GM08714 (cell line): ENCODE data around the gene MDM2.

ENCODE experiments used
- H3K4me3 ChIP-seq: fragments of 200-500 bp; sonication (Bioruptor generic); 2 replicates; pipeline ENCODE4 v1.5.1; 2014; ENCODE audit warnings: mild to moderate bottlenecking, low read length, inconsistent platforms
- ZNF274 ChIP-seq: IDR thresholded peaks from 2 replicates; pipeline ENCODE4 v1.6.1; 2012; ENCODE audit warnings: mild to moderate bottlenecking, low read depth, low read length

MDM2 gene

GRCh38 chr12:68877583-68877982 lies 69.6 kb downstream of the MDM2 start:
- TF ChIP-seq ZNF274 = no peak
- H3K4me3 ChIP-seq = no peak overlapping the region

GRCh38 chr12:68878283-68878682 lies 70.3 kb downstream of the MDM2 start:
- no peak for TF ChIP-seq ZNF274

GRCh38 chr12:68878846-68879245 lies 70.9 kb downstream of the MDM2 start:
- no peak for TF ChIP-seq ZNF274
- no peak overlapping the region for H3K4me3 ChIP-seq

More at GRCh38 chr12:68878283-68878682, 70.3 kb downstream of the MDM2 start:
- no peak overlapping the region for H3K4me3 ChIP-seq

- no peak overlapping the region for H3K4me3 ChIP-seq
- no peak for TF ChIP-seq ZNF274
Observed at GRCh38 chr12:68880660-68881325, 72.8 kb downstream of the MDM2 start.

- no peak for TF ChIP-seq ZNF274
- no peak overlapping the region for H3K4me3 ChIP-seq
Observed at GRCh38 chr12:68882251-68882964, 74.4 kb downstream of the MDM2 start.

GRCh38 chr12:68883151-68883550 lies 75.2 kb downstream of the MDM2 start:
- no peak overlapping the region for H3K4me3 ChIP-seq
- TF ChIP-seq ZNF274 = no peak

- TF ChIP-seq ZNF274 = no peak
- no peak overlapping the region for H3K4me3 ChIP-seq
Observed at GRCh38 chr12:68884251-68884650, 76.3 kb downstream of the MDM2 start.

GRCh38 chr12:68885381-68885780 lies 77.4 kb downstream of the MDM2 start:
- no peak for TF ChIP-seq ZNF274
- H3K4me3 ChIP-seq = no peak overlapping the region

GRCh38 chr12:68886636-68887572 lies 78.9 kb downstream of the MDM2 start:
- TF ChIP-seq ZNF274 = no peak
- no peak overlapping the region for H3K4me3 ChIP-seq

- no peak overlapping the region for H3K4me3 ChIP-seq
- no peak for TF ChIP-seq ZNF274
Observed at GRCh38 chr12:68887641-68888040, 79.7 kb downstream of the MDM2 start.

- no peak for TF ChIP-seq ZNF274
- H3K4me3 ChIP-seq = no peak overlapping the region
Observed at GRCh38 chr12:68888243-68888642, 80.3 kb downstream of the MDM2 start.

- no peak overlapping the region for H3K4me3 ChIP-seq
- TF ChIP-seq ZNF274 = no peak
Observed at GRCh38 chr12:68890701-68891113, 82.7 kb downstream of the MDM2 start.

GRCh38 chr12:68891141-68891540 lies 83.2 kb downstream of the MDM2 start:
- no peak for TF ChIP-seq ZNF274
- H3K4me3 ChIP-seq = no peak overlapping the region

- H3K4me3 ChIP-seq = no peak overlapping the region
- no peak for TF ChIP-seq ZNF274
Observed at GRCh38 chr12:68893201-68893600, 85.2 kb downstream of the MDM2 start.
